Trophoblast cell (in vitro differentiated cells and primary cell): ENCODE data around the gene DAW1.
A peak's percentile ranks its signal among the peaks of the same experiment; 100 is the strongest.

ENCODE experiments used
- DNase-seq, 2 donors: peaks; one replicate each; pipeline ENCODE4 v3.0.0-alpha.2; 2016
- H2AFZ ChIP-seq: 2 replicates; pipeline ENCODE4 v1.6.1; 2013; ENCODE audit warnings: low read length, moderate library complexity, mild to moderate bottlenecking; ENCODE audit not compliant: insufficient read depth, poor library complexity
- H2AK5ac ChIP-seq: 2 replicates; pipeline ENCODE4 v1.6.1; 2013; ENCODE audit warnings: mild to moderate bottlenecking, low read length
- H2BK120ac ChIP-seq: 2 replicates; pipeline ENCODE4 v1.6.1; 2013; ENCODE audit warnings: low read length, mild to moderate bottlenecking, moderate library complexity; ENCODE audit not compliant: insufficient read depth, poor library complexity
- H2BK12ac ChIP-seq: 2 replicates; pipeline ENCODE4 v1.6.1; 2013; ENCODE audit warnings: mild to moderate bottlenecking, low read length, moderate library complexity
- H2BK5ac ChIP-seq: 2 replicates; pipeline ENCODE4 v1.6.1; 2013; ENCODE audit warnings: low read length, low read depth, moderate library complexity, mild to moderate bottlenecking; ENCODE audit not compliant: poor library complexity
- H3K14ac ChIP-seq: 2 replicates; pipeline ENCODE4 v1.6.1; 2013; ENCODE audit warnings: mild to moderate bottlenecking, low read length
- H3K18ac ChIP-seq: 2 replicates; pipeline ENCODE4 v1.6.1; 2013; ENCODE audit warnings: mild to moderate bottlenecking, low read length
- H3K23ac ChIP-seq: 2 replicates; pipeline ENCODE4 v1.6.1; 2013; ENCODE audit warnings: low read length
- H3K27ac ChIP-seq: 2 replicates; pipeline ENCODE4 v1.5.1; 2013; ENCODE audit warnings: low read depth, mild to moderate bottlenecking, inconsistent platforms, low read length, moderate library complexity
- H3K27me3 ChIP-seq: 2 replicates; pipeline ENCODE4 v1.6.1; 2013; ENCODE audit warnings: inconsistent platforms, mild to moderate bottlenecking, low read length, moderate library complexity; ENCODE audit not compliant: insufficient read depth
- H3K36me3 ChIP-seq, 2 experiments: 1 replicate in 1 of 2; 2 replicates in 1 of 2; pipeline ENCODE4 v1.6.1; 2013; ENCODE audit warnings: low read length in 2 of 2, mild to moderate bottlenecking in 2 of 2, moderate library complexity in 1 of 2; ENCODE audit not compliant: insufficient read depth in 2 of 2, control insufficient read depth in 1 of 2
- H3K4ac ChIP-seq: 2 replicates; pipeline ENCODE4 v1.6.1; 2013; ENCODE audit warnings: low read depth, mild to moderate bottlenecking, low read length, moderate library complexity
- H3K4me1 ChIP-seq, 2 experiments: 1 replicate in 1 of 2; 2 replicates in 1 of 2; pipeline ENCODE4 v1.6.1; 2013; ENCODE audit warnings: low read length in 2 of 2, mild to moderate bottlenecking in 2 of 2, moderate library complexity in 1 of 2; ENCODE audit not compliant: insufficient read depth in 2 of 2, control insufficient read depth in 1 of 2
- H3K4me2 ChIP-seq: 2 replicates; pipeline ENCODE4 v1.6.1; 2013; ENCODE audit warnings: inconsistent platforms, mild to moderate bottlenecking, low read length, moderate library complexity
- H3K4me3 ChIP-seq: 2 replicates; pipeline ENCODE4 v1.5.1; 2013; ENCODE audit warnings: mild to moderate bottlenecking, low read depth, low read length, inconsistent platforms
- H3K79me1 ChIP-seq: one replicate; pipeline ENCODE4 v1.6.1; 2013; ENCODE audit warnings: low read length
- H3K79me2 ChIP-seq: 2 replicates; pipeline ENCODE4 v1.6.1; 2013; ENCODE audit warnings: low read length, mild to moderate bottlenecking; ENCODE audit not compliant: control insufficient read depth, insufficient read depth, poor library complexity
- H3K9ac ChIP-seq: 2 replicates; pipeline ENCODE4 v1.6.1; 2013; ENCODE audit warnings: mild to moderate bottlenecking, low read length
- H3K9me3 ChIP-seq: 2 replicates; pipeline ENCODE4 v1.6.1; 2013; ENCODE audit warnings: low read depth, mild to moderate bottlenecking, control low read depth, inconsistent platforms, low read length; ENCODE audit not compliant: insufficient read depth
- H4K12ac ChIP-seq: 2 replicates; pipeline ENCODE4 v1.6.1; 2013; ENCODE audit warnings: low read depth, mild to moderate bottlenecking, low read length, moderate library complexity
- H4K8ac ChIP-seq: 2 replicates; pipeline ENCODE4 v1.6.1; 2013; ENCODE audit warnings: low read depth, mild to moderate bottlenecking, low read length, moderate library complexity
- H4K91ac ChIP-seq: one replicate; pipeline ENCODE4 v1.6.1; 2013; ENCODE audit warnings: low read depth, mild to moderate bottlenecking, low read length, moderate library complexity
- WGBS: extraction: QIAGEN DNeasy Blood & Tissue Kit; methylation state at CpG from one replicate; pipeline ENCODE4 v1.1.7; 2013; ENCODE audit warnings: missing lambda C conversion rate; ENCODE audit not compliant: insufficient read length, insufficient coverage; ENCODE audit errors: extremely low coverage; 5-methylcytosine and 5-hydroxymethylcytosine counted together

The DAW1 gene

DNA sequence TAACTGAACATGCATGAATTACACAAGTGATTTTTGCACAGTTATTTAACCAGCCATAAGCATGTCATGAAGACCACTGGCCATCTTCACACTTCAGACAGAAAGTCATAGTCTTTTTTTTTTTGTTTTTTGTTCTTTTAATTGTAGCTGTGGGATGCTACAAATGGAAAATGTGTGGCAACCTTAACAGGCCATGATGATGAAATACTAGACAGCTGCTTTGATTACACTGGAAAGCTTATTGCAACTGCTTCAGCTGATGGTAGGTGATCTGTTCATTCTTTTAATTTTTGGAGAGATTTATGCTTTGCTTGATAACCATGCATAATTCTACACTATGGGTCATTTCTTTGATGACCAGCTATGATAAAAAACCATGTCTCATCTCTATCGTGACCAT, 35.6 kb downstream of the DAW1 start:
- Histone ChIP-seq H2BK120ac (no peak overlapping the region), H3K36me3 (no peaks in the 10 kb centered on the region), H2AFZ (no peak overlapping the region), H3K4ac (no peak overlapping the region), H2BK12ac (no peak overlapping the region), H3K27ac (no peak overlapping the region), H3K9ac (no peak overlapping the region), H3K4me3 (no peak overlapping the region), H4K12ac (no peak overlapping the region), H3K9me3 (no peaks in the 10 kb centered on the region), H3K79me2 (no peaks in the 10 kb centered on the region), H3K23ac (no peak overlapping the region), H3K18ac (no peak overlapping the region), H3K4me2 (no peak overlapping the region), H2AK5ac (no peak overlapping the region), H4K91ac (no peak overlapping the region), H3K27me3 (no peaks in the 10 kb centered on the region), H3K4me1 (no peaks in the 10 kb centered on the region), H3K79me1 (no peaks in the 10 kb centered on the region), H4K8ac (no peak overlapping the region), H2BK5ac (no peak overlapping the region), H3K14ac (no peak overlapping the region)
- WGBS: no CpG with 5 or more reads among the region's 1 CpG
- peak; percentile 29 to 89 for DNase-seq

DNA sequence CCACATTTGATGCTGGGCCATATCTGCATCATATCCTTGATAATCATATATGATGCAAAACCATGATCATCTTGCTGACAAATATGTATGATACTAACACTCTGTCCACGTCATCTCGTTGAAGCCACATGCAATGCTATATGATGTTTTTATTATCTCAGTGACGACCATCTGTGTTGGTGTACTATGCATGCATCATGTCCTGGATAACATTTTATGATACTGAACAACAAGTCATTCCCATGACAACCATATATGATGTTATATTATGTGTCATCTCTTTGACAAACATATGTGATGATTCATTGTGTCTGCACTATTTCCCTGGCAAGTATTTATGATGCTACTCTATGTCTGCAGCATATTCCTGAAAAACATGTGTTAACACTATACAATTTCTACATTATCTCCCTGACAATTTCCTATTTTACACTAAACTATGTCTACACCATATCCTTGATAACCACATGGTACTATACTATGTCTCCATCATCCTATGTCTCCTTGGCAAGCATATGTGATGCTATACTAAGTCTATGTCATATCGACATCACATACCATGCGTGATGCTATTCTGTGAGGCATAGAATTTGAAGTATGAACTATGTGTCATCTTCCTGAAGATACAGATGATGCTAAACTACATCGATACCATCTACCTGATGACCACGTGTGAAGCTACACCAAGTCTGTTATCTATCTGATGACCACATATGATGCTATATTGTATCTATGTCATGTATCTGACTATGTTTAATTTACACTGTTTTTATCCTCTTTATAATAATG, 37.0 kb downstream of the DAW1 start:
- Histone ChIP-seq H3K4me2 (no peak overlapping the region), H2BK5ac (no peak overlapping the region), H3K79me1 (no peaks in the 10 kb centered on the region), H3K18ac (no peak overlapping the region), H3K14ac (no peak overlapping the region), H3K27ac (no peak overlapping the region), H4K12ac (no peak overlapping the region), H3K4ac (no peak overlapping the region), H3K27me3 (no peaks in the 10 kb centered on the region), H2AK5ac (no peak overlapping the region), H2BK12ac (no peak overlapping the region), H3K9me3 (no peaks in the 10 kb centered on the region), H4K91ac (no peak overlapping the region), H4K8ac (no peak overlapping the region), H2BK120ac (no peak overlapping the region), H3K4me3 (no peak overlapping the region), H2AFZ (no peak overlapping the region), H3K36me3 (no peaks in the 10 kb centered on the region), H3K79me2 (no peaks in the 10 kb centered on the region), H3K23ac (no peak overlapping the region), H3K9ac (no peak overlapping the region), H3K4me1 (no peaks in the 10 kb centered on the region)
- no CpG with 5 or more reads among the region's 7 CpGs for WGBS
- peak; percentile 52 to 87 for DNase-seq

DNA sequence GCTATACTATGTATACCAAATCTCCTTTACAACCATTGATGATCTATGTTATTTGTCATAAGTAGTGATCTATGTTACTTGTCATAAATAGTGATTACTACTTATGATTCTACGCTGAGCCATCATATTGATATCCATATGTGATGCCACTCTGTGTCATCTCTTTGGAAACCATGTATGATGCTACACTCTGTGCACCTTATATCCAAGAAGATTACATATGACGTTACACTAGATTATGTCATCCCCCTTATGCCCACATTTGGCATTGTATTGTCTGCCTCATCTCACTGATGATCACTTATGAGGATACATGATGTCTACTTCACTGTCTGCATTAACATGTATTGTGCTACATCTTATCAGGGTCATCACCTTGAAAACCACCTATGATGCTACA, 42.9 kb downstream of the DAW1 start:
- Histone ChIP-seq H3K4me3 (no peak overlapping the region), H3K4me2 (no peak overlapping the region), H3K4me1 (no peaks in the 10 kb centered on the region), H4K91ac (no peak overlapping the region), H4K12ac (no peak overlapping the region), H2BK5ac (no peak overlapping the region), H3K18ac (no peak overlapping the region), H2BK12ac (no peak overlapping the region), H2BK120ac (no peak overlapping the region), H3K36me3 (no peaks in the 10 kb centered on the region), H2AK5ac (no peak overlapping the region), H2AFZ (no peak overlapping the region), H3K79me2 (no peaks in the 10 kb centered on the region), H3K9ac (no peak overlapping the region), H3K14ac (no peak overlapping the region), H3K4ac (no peak overlapping the region), H4K8ac (no peak overlapping the region), H3K23ac (no peak overlapping the region), H3K27me3 (no peaks in the 10 kb centered on the region), H3K9me3 (no peaks in the 10 kb centered on the region), H3K27ac (no peak overlapping the region), H3K79me1 (no peaks in the 10 kb centered on the region)
- DNase-seq: no peak
- no CpG with 5 or more reads among the region's 2 CpGs for WGBS

DNA sequence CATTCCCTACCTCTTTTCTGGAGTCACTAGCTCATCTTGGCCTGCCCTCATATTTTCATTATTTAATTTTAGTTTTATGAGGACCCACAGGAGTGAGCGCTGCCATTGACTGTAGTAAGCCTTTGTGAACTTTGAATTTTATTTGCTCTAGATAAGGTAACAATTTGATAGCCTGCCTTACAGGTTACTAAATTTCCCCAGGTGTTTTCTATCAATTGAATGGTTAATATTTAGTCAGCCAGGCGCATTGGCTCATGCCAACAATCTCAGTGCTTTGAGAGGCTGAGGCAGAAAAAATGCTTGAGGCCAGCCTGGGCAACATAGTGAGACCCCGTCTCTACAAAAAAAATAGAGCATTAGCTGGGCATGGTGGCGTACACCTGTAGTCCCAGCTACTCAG, 50.2 kb downstream of the DAW1 start:
- no peak overlapping the region for H2BK5ac ChIP-seq
- H3K18ac ChIP-seq: no peak overlapping the region
- WGBS: no CpG with 5 or more reads among the region's 4 CpGs
- no peak overlapping the region for H3K4ac ChIP-seq
- H2BK12ac ChIP-seq: no peak overlapping the region
- H4K8ac ChIP-seq: no peak overlapping the region
- H3K4me2 ChIP-seq: no peak overlapping the region
- H3K27me3 ChIP-seq: no peaks in the 10 kb centered on the region
- H3K9ac ChIP-seq: no peak overlapping the region
- H3K4me1 ChIP-seq: no peaks in the 10 kb centered on the region
- H2AFZ ChIP-seq: no peak overlapping the region
- no peak overlapping the region for H4K91ac ChIP-seq
- H3K79me1 ChIP-seq: no peaks in the 10 kb centered on the region
- H3K14ac ChIP-seq: no peak overlapping the region
- DNase-seq: no peak
- H3K4me3 ChIP-seq: no peak overlapping the region
- no peak overlapping the region for H2AK5ac ChIP-seq
- H3K9me3 ChIP-seq: no peaks in the 10 kb centered on the region
- no peak overlapping the region for H3K23ac ChIP-seq
- no peak overlapping the region for H4K12ac ChIP-seq
- no peak overlapping the region for H2BK120ac ChIP-seq
- no peak overlapping the region for H3K27ac ChIP-seq
- H3K36me3 ChIP-seq: no peaks in the 10 kb centered on the region
- no peaks in the 10 kb centered on the region for H3K79me2 ChIP-seq
